HepG2 (cell line): ENCODE results near the gene MPO. TPM values are rescaled to one million over a fixed set of nuclear protein-coding genes. Genes with fewer than 3 reads are reported as not detected.
A peak's percentile ranks its signal among the peaks of the same experiment; 100 is the strongest.

Experiments
- ATAC-seq: fragments of 200-7000 bp; cut with Tn5 transposase; 3 replicates; pipeline ENCODE4 v1.9.1; 2020; ENCODE audit warnings: mild to moderate bottlenecking, moderate library complexity
- BruUV-seq: library from RNA; stranded (reverse); fragments of 400-500 nt; replicated peaks from 2 replicates; lab custom pipeline; 2021; lab: Mats Ljungman, UMichigan
- CTCF ChIA-PET: fragments of 300-600 bp; formaldehyde crosslinking; extraction: SDS; loops from one replicate; lab custom pipeline; 2021; ENCODE audit warnings: low total read pairs, inconsistent platforms, low intra/inter-chr PET ratio; lab: Yijun Ruan, JAX
- POLR2A ChIA-PET: fragments of 350-600 bp; sonication (Branson Sonifier 250); formaldehyde crosslinking; loops from one replicate; lab custom pipeline; 2020; ENCODE audit warnings: antibody characterized with exemption, inconsistent platforms; lab: Yijun Ruan, JAX
- DNase-seq: peaks from one replicate; pipeline ENCODE4 v3.0.0-alpha.2; 2015; ENCODE audit warnings: low spot score
- FAIRE-seq: peaks from 3 replicates; lab custom pipeline; 2011; peaks lifted over from hg19 to GRCh38; lab: Jason Lieb, UNC
- H2AFZ ChIP-seq: one replicate; pipeline ENCODE4 v1.6.1; 2011; ENCODE audit warnings: low read length, inconsistent platforms
- H3K27ac ChIP-seq: fragments of 300-600 bp; 3 replicates; pipeline ENCODE4 v1.8.0; 2011; ENCODE audit warnings: mixed run types, mild to moderate bottlenecking, mixed read lengths, low read length, inconsistent platforms; ENCODE audit not compliant: insufficient read depth; ENCODE audit errors: extremely low read length
- H3K27me3 ChIP-seq, 2 experiments: fragments of 200-600 bp in 1 of 2; 2 replicates in 1 of 2; 3 replicates in 1 of 2; pipeline versions ENCODE4 v1.6.0 to v1.8.0; 2011; ENCODE audit warnings: low read length in 2 of 2, mild to moderate bottlenecking in 2 of 2, moderate library complexity in 2 of 2, inconsistent platforms in 1 of 2; ENCODE audit not compliant: insufficient read depth in 2 of 2, control insufficient read depth in 1 of 2
- H3K36me3 ChIP-seq, 2 experiments: fragments of 200-600 bp in 1 of 2; replicated peaks in 1 of 2; 2 replicates in 1 of 2; 3 replicates in 1 of 2; pipeline versions ENCODE4 v1.5.1 to v1.8.0; 2011; ENCODE audit warnings: low read length in 2 of 2, inconsistent platforms in 1 of 2; ENCODE audit not compliant: insufficient read depth in 2 of 2, control insufficient read depth in 1 of 2
- H3K4me1 ChIP-seq: 2 replicates; pipeline ENCODE4 v1.5.1; 2012; ENCODE audit warnings: low read length, inconsistent platforms; ENCODE audit not compliant: insufficient read depth
- H3K4me2 ChIP-seq: 2 replicates; pipeline ENCODE4 v1.6.0; 2011; ENCODE audit warnings: low read depth, low read length, inconsistent platforms
- H3K4me3 ChIP-seq, 3 experiments: fragments of 200-600 bp in 1 of 3; sonication (generic), shearing (Covaris generic) in 1 of 3; replicated peaks in 1 of 3; 2 replicates each; pipeline ENCODE4 v1.5.1; 2011 to 2016; ENCODE audit warnings: low read length in 3 of 3, inconsistent platforms in 2 of 3, low read depth in 2 of 3, mild to moderate bottlenecking in 2 of 3, control low read depth in 1 of 3, mixed read lengths in 1 of 3; ENCODE audit not compliant: insufficient read depth in 1 of 3
- H3K79me2 ChIP-seq: one replicate; pipeline ENCODE4 v1.6.1; 2011; ENCODE audit warnings: low read length, inconsistent platforms; ENCODE audit not compliant: insufficient read depth
- H3K9ac ChIP-seq: 2 replicates; pipeline ENCODE4 v1.6.0; 2011; ENCODE audit warnings: mild to moderate bottlenecking, low read depth, low read length, inconsistent platforms; ENCODE audit not compliant: insufficient read depth
- H3K9me3 ChIP-seq: 2 replicates; pipeline ENCODE4 v1.5.1; 2012; ENCODE audit warnings: mild to moderate bottlenecking, low read length
- H4K20me1 ChIP-seq: 2 replicates; pipeline ENCODE4 v1.6.0; 2011; ENCODE audit warnings: inconsistent platforms, mild to moderate bottlenecking, low read length, moderate library complexity; ENCODE audit not compliant: insufficient read depth
- EP300 ChIP-seq, 3 experiments: sonication (generic) in 1 of 3; formaldehyde crosslinking in 1 of 3; IDR thresholded peaks; 2 replicates each; pipeline versions ENCODE4 v1.5.1 to v1.6.1; 2011 to 2020; ENCODE audit warnings: low read depth in 2 of 3, low read length in 2 of 3, borderline replicate concordance in 1 of 3, improper control_type of control experiment in 1 of 3, mild to moderate bottlenecking in 1 of 3, missing genetic modification reagents in 1 of 3, moderate library complexity in 1 of 3
- HNF4A ChIP-seq: sonication (generic); formaldehyde crosslinking; IDR thresholded peaks from 2 replicates; pipeline ENCODE4 v1.4.0; 2020; ENCODE audit warnings: missing genetic modification reagents
- MTF2 ChIP-seq: sonication (generic); formaldehyde crosslinking; IDR thresholded peaks from 2 replicates; pipeline ENCODE4 v1.5.0; 2020; ENCODE audit warnings: missing genetic modification reagents, borderline replicate concordance
- NCOA1 ChIP-seq: sonication (generic); formaldehyde crosslinking; IDR thresholded peaks from 2 replicates; pipeline ENCODE4 v1.9.0; 2021; ENCODE audit warnings: missing genetic modification reagents
- SOX13 ChIP-seq, 3 experiments: fragments of 450-650 bp in 1 of 3; sonication (generic) in 1 of 3; formaldehyde crosslinking in 1 of 3; IDR thresholded peaks in 2 of 3; conservative IDR thresholded peaks in 1 of 3; 2 replicates each; pipeline versions ENCODE4 v1.5.0 to v1.6.1; 2016 to 2020; ENCODE audit warnings: antibody characterized with exemption in 1 of 3, mild to moderate bottlenecking in 1 of 3, missing compliant biosample characterization in 1 of 3, missing genetic modification reagents in 1 of 3, moderate library complexity in 1 of 3
- WGBS: methylation state at CpG from one replicate; pipeline ENCODE4 v1.1.6; 2017; ENCODE audit warnings: low lambda C conversion rate; 5-methylcytosine and 5-hydroxymethylcytosine counted together
- in situ Hi-C: cut with HindIII; loops from 2 replicates; pipeline ENCODE4 v1.10.0; 2017; ENCODE audit warnings: low pct_unique_long_range_greater_than_20kb; ENCODE audit not compliant: extremely low pct_ligation_motif_present
- intact Hi-C: fragments of 100-400 bp; cut with micrococcal nuclease; formaldehyde crosslinking; loops from one replicate; pipeline ENCODE4 v1.10.0; 2022; ENCODE audit not compliant: unreplicated experiment
- polyA plus RNA-seq, 8 experiments: library from polyadenylated mRNA; depleted of rRNA in 3 of 8; stranded (reverse) in 7 of 8; unstranded in 1 of 8; fragments of >200 nt; fragmentation: Illumina TruSeq in 4 of 8; extraction: Trizol in 4 of 8; gene quantifications; 2 replicates each; pipeline versions ENCODE4 v1.2.1 to v1.2.3, GENCODE V29; 2011 to 2016; ENCODE audit warnings: low read depth in 4 of 8, missing spikeins in 1 of 8, mixed read lengths in 1 of 8; ENCODE audit not compliant: insufficient read depth in 1 of 8
- total RNA-seq, 5 experiments: library from RNA; depleted of rRNA; stranded (reverse); fragments of >200 nt; fragmentation: Illumina TruSeq; extraction: Trizol; gene quantifications; 2 replicates each; pipeline ENCODE4 v1.2.3, GENCODE V29; 2016; ENCODE audit warnings: low read depth in 1 of 5
- TF ChIP-seq, protein P1 (sequence below): sonication (generic); formaldehyde crosslinking; conservative IDR thresholded peaks from 2 replicates; pipeline ENCODE4 v1.4.0; 2020; ENCODE audit warnings: mild to moderate bottlenecking, missing genetic modification reagents, moderate library complexity
- TF ChIP-seq, protein P2 (sequence below), 2 experiments: sonication (generic) in 1 of 2; formaldehyde crosslinking in 1 of 2; IDR thresholded peaks; 2 replicates each; pipeline versions ENCODE4 v1.5.1 to v1.6.1; 2011 to 2020; ENCODE audit warnings: borderline replicate concordance in 1 of 2, low read depth in 1 of 2, low read length in 1 of 2, mild to moderate bottlenecking in 1 of 2, missing genetic modification reagents in 1 of 2, moderate library complexity in 1 of 2
- TF ChIP-seq, protein P3 (sequence below): IDR thresholded peaks from 2 replicates; pipeline ENCODE4 v1.6.1; 2016; ENCODE audit warnings: low read depth, control low read depth
- TF ChIP-seq, protein P4 (sequence below): sonication (generic); formaldehyde crosslinking; IDR thresholded peaks from 2 replicates; pipeline ENCODE4 v1.8.1; 2023; ENCODE audit warnings: mild to moderate bottlenecking, missing genetic modification reagents, borderline replicate concordance
- TF ChIP-seq, protein P5 (sequence below): IDR thresholded peaks from 2 replicates; pipeline ENCODE4 v1.6.1; 2016

MPO gene
- total and polyA plus RNA-seq, 2 of the 13 experiments (the other 11 are each of a cell fraction or from before 2014, with no cell fraction given), result not detected

DNA sequence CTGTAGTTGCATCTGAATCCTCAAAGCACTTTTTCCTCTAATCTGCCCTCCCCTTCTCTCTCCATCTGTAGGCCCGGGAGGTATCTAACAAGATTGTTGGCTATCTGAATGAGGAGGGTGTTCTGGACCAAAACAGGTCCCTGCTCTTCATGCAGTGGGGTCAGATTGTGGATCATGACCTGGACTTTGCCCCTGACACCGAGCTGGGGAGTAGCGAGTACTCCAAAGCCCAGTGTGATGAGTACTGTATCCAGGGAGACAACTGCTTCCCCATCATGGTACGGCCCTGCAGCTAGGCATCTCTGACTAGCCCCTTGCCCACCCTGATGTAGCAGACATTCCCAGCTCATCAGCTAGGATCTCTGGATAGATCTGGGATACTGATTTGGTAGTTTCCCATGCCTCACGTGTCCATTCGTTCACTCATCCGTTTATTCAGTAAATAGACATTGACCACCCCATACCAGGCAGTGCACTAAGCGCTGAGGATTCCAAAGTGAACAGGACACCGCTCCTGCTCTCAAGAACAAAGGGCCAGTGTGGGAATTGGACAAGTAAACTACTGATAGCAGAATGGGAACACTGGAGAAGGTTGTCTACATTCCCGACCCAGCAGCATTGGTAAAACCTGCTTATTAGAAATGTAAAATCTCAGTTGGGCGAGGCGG lies 30.3 kb downstream of the MPO start:
- Histone ChIP-seq H3K9ac (no peak overlapping the region), H3K36me3 (no peaks in the 10 kb centered on the region), H4K20me1 (no peaks in the 10 kb centered on the region), H3K27me3 (peaks cover 11 to 71% of the 10 kb centered on the region in 2 experiments), H3K9me3 (no peaks in the 10 kb centered on the region), H3K27ac (no peak overlapping the region), H3K4me1 (peaks cover 46% of the 10 kb centered on the region), H2AFZ (no peak overlapping the region), H3K4me3 (peak overlapping the region in 1 of 3 experiments; percentile 11; a peak in 1 of 6 replicates), H3K4me2 (peak overlapping the region; percentile 48), H3K79me2 (no peaks in the 10 kb centered on the region)
- ChIA-PET CTCF (interaction anchor here (1.1 kb wide), 1 partner anchor 31 kb away, joined by 3 read pairs; no protein-coding TSS in a partner anchor), POLR2A (interaction anchor here (1.7 kb wide), 1 partner anchor 31 kb away, joined by 7 read pairs; the partner anchor contains the start of gene MKS1)
- FAIRE-seq (peak; percentile 64), ATAC-seq (peak; percentile 80), DNase-seq (peak; percentile 93)
- BruUV-seq, result no TSS peak
- WGBS, result 3% methylated on average over 12 of the region's 12 CpGs
- intact Hi-C loops, result no loop called here
- in situ Hi-C loops, result no loop called here
- TF ChIP-seq, protein P1, sequence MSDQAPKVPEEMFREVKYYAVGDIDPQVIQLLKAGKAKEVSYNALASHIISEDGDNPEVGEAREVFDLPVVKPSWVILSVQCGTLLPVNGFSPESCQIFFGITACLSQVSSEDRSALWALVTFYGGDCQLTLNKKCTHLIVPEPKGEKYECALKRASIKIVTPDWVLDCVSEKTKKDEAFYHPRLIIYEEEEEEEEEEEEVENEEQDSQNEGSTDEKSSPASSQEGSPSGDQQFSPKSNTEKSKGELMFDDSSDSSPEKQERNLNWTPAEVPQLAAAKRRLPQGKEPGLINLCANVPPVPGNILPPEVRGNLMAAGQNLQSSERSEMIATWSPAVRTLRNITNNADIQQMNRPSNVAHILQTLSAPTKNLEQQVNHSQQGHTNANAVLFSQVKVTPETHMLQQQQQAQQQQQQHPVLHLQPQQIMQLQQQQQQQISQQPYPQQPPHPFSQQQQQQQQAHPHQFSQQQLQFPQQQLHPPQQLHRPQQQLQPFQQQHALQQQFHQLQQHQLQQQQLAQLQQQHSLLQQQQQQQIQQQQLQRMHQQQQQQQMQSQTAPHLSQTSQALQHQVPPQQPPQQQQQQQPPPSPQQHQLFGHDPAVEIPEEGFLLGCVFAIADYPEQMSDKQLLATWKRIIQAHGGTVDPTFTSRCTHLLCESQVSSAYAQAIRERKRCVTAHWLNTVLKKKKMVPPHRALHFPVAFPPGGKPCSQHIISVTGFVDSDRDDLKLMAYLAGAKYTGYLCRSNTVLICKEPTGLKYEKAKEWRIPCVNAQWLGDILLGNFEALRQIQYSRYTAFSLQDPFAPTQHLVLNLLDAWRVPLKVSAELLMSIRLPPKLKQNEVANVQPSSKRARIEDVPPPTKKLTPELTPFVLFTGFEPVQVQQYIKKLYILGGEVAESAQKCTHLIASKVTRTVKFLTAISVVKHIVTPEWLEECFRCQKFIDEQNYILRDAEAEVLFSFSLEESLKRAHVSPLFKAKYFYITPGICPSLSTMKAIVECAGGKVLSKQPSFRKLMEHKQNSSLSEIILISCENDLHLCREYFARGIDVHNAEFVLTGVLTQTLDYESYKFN (CRISPR knock-in tag), result peak; percentile 30; the same call in 1 of the 2 replicates
- TF ChIP-seq, protein P2, sequence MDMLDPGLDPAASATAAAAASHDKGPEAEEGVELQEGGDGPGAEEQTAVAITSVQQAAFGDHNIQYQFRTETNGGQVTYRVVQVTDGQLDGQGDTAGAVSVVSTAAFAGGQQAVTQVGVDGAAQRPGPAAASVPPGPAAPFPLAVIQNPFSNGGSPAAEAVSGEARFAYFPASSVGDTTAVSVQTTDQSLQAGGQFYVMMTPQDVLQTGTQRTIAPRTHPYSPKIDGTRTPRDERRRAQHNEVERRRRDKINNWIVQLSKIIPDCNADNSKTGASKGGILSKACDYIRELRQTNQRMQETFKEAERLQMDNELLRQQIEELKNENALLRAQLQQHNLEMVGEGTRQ (IDR thresholded peaks at IDR 0.05; ENCODE audit: low read depth, low read length), result peak; percentile 47; the same call in 1 of the 2 replicates
- TF ChIP-seq, protein P2 (CRISPR knock-in tag; IDR thresholded peaks at IDR 0.05; ENCODE audit: borderline replicate concordance), result peak; percentile 57; the same call in 1 of the 2 replicates
- TF ChIP-seq EP300 (IDR thresholded peaks at IDR 0.05; ENCODE audit: low read depth in 2 of 2, low read length in 2 of 2), result 0 out of 4 replicates have a peak, but pooled peaks of 1 of the 2 experiments have one; percentile 6
- no peak for TF ChIP-seq EP300 (CRISPR knock-in tag; IDR thresholded peaks at IDR 0.05; ENCODE audit: borderline replicate concordance)
- peak; percentile 42; the same call in 1 of the 2 replicates for TF ChIP-seq MTF2 (CRISPR knock-in tag)
- peak; percentile 54; the same call in 1 of the 2 replicates for TF ChIP-seq NCOA1 (CRISPR knock-in tag)
- TF ChIP-seq, protein P3, sequence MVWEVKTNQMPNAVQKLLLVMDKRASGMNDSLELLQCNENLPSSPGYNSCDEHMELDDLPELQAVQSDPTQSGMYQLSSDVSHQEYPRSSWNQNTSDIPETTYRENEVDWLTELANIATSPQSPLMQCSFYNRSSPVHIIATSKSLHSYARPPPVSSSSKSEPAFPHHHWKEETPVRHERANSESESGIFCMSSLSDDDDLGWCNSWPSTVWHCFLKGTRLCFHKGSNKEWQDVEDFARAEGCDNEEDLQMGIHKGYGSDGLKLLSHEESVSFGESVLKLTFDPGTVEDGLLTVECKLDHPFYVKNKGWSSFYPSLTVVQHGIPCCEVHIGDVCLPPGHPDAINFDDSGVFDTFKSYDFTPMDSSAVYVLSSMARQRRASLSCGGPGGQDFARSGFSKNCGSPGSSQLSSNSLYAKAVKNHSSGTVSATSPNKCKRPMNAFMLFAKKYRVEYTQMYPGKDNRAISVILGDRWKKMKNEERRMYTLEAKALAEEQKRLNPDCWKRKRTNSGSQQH, result no peak
- peak; percentile 77 for TF ChIP-seq HNF4A (CRISPR knock-in tag)
- TF ChIP-seq, protein P4, sequence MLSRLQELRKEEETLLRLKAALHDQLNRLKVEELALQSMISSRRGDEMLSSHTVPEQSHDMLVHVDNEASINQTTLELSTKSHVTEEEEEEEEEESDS, result no peak
- TF ChIP-seq SOX13 (IDR thresholded peaks at IDR 0.05), result no peak
- TF ChIP-seq SOX13 (CRISPR knock-in tag; conservative IDR thresholded peaks at IDR 0.05 in 1 of 2, IDR thresholded peaks at IDR 0.05 in 1 of 2), result peak in 1 of 2 experiments; percentile 69; a peak in 2 of 4 replicates
- TF ChIP-seq, protein P5, sequence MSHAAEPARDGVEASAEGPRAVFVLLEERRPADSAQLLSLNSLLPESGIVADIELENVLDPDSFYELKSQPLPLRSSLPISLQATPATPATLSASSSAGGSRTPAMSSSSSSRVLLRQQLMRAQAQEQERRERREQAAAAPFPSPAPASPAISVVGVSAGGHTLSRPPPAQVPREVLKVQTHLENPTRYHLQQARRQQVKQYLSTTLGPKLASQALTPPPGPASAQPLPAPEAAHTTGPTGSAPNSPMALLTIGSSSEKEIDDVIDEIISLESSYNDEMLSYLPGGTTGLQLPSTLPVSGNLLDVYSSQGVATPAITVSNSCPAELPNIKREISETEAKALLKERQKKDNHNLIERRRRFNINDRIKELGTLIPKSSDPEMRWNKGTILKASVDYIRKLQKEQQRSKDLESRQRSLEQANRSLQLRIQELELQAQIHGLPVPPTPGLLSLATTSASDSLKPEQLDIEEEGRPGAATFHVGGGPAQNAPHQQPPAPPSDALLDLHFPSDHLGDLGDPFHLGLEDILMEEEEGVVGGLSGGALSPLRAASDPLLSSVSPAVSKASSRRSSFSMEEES (CRISPR knock-in tag), result 0 out of 2 replicates have a peak, but pooled peaks have one; percentile 24
